AG04449 (cell line): Measurements from ENCODE around the gene GJA1.

ENCODE experiments used
- CTCF ChIA-PET: fragments of 350-600 bp; formaldehyde crosslinking; extraction: SDS; loops from one replicate; lab custom pipeline; 2021; ENCODE audit warnings: antibody characterized with exemption; lab: Yijun Ruan, JAX
- POLR2A ChIA-PET: fragments of 400-600, 350-600 bp; formaldehyde crosslinking; extraction: SDS; loops from one replicate; lab custom pipeline; 2020; ENCODE audit warnings: antibody characterized with exemption, inconsistent platforms; lab: Yijun Ruan, JAX
- DNase-seq: peaks from one replicate; pipeline ENCODE4 v3.0.0-alpha.2; 2010; ENCODE audit warnings: low read depth, low spot score
- H3K4me3 ChIP-seq: 2 replicates; pipeline ENCODE4 v1.5.1; 2011; ENCODE audit warnings: low read depth, mild to moderate bottlenecking, control low read depth, low read length
- CTCF ChIP-seq: IDR thresholded peaks from one replicate; pipeline ENCODE4 v1.5.1; 2011; ENCODE audit warnings: mild to moderate bottlenecking, moderate library complexity, low read length, control low read depth, inconsistent platforms; ENCODE audit not compliant: insufficient read depth; ENCODE audit errors: missing control alignments

Gene GJA1

GRCh38 chr6:121480099-121480713 lies 44.8 kb downstream of the GJA1 start:
- DNase-seq: no peak
- TF ChIP-seq CTCF: no peak
- no peak overlapping the region for H3K4me3 ChIP-seq
- CTCF ChIA-PET: interaction anchor here (1.1 kb wide), 1 partner anchor 10 kb away, joined by 3 read pairs; no protein-coding TSS in a partner anchor
- POLR2A ChIA-PET: no interaction called here

- H3K4me3 ChIP-seq: no peak overlapping the region
- ChIA-PET POLR2A (no interaction called here), CTCF (interaction anchor here (0.9 to 1.4 kb wide), 2 partner anchors 11 to 14 kb away, joined by 3 read pairs; no protein-coding TSS in a partner anchor)
- TF ChIP-seq CTCF: no peak
- peak; percentile 34 for DNase-seq
These were observed 46.7 kb downstream of the GJA1 start for GRCh38 chr6:121482004-121482693.

GRCh38 chr6:121482751-121483150 lies 47.3 kb downstream of the GJA1 start:
- no peak for TF ChIP-seq CTCF
- no peak overlapping the region for H3K4me3 ChIP-seq
- DNase-seq: no peak
- ChIA-PET CTCF (no interaction called here), POLR2A (no interaction called here)

GRCh38 chr6:121485359-121485811 lies 49.9 kb downstream of the GJA1 start:
- no peak for DNase-seq
- ChIA-PET CTCF (interaction anchor here (0.9 kb wide), 1 partner anchor 26 kb away, joined by 3 read pairs; no protein-coding TSS in a partner anchor), POLR2A (no interaction called here)
- no peak overlapping the region for H3K4me3 ChIP-seq
- TF ChIP-seq CTCF: no peak

GRCh38 chr6:121491576-121491975 lies 56.1 kb downstream of the GJA1 start:
- ChIA-PET CTCF (interaction anchor here (0.6 kb wide), 1 partner anchor 39 kb away, joined by 3 read pairs; no protein-coding TSS in a partner anchor), POLR2A (no interaction called here)
- no peak overlapping the region for H3K4me3 ChIP-seq
- no peak for DNase-seq
- TF ChIP-seq CTCF: no peak

- DNase-seq: no peak
- no peak for TF ChIP-seq CTCF
- ChIA-PET CTCF (interaction anchor here (1.0 to 1.9 kb wide), 3 partner anchors 11 to 357 kb away, joined by 3 to 5 read pairs (median 3); no protein-coding TSS in a partner anchor), POLR2A (no interaction called here)
- H3K4me3 ChIP-seq: no peak overlapping the region
These were observed 57.1 kb downstream of the GJA1 start for GRCh38 chr6:121492536-121492935.
